Fibroblast of mammary gland (primary cell): ENCODE data around the gene ACOX3.

Experiments
- DNase-seq: peaks from one replicate; pipeline ENCODE4 v3.0.0-alpha.2; 2010; ENCODE audit warnings: low read depth
- H3K4me3 ChIP-seq: 2 replicates; pipeline ENCODE4 v1.5.1; 2011; ENCODE audit warnings: low read depth, mild to moderate bottlenecking, low read length, moderate library complexity; ENCODE audit not compliant: control insufficient read depth
- TF ChIP-seq, protein P1 (sequence below): conservative IDR thresholded peaks from 2 replicates; pipeline ENCODE4 v1.5.1; 2011; ENCODE audit warnings: low read depth, low read length, inconsistent platforms; ENCODE audit not compliant: control insufficient read depth, insufficient read depth

ACOX3 gene

GRCh38 chr4:8323947-8324555 is 116.5 kb downstream of the ACOX3 start:
- H3K4me3 ChIP-seq = no peak overlapping the region
- no peak for DNase-seq
- TF ChIP-seq, protein P1, sequence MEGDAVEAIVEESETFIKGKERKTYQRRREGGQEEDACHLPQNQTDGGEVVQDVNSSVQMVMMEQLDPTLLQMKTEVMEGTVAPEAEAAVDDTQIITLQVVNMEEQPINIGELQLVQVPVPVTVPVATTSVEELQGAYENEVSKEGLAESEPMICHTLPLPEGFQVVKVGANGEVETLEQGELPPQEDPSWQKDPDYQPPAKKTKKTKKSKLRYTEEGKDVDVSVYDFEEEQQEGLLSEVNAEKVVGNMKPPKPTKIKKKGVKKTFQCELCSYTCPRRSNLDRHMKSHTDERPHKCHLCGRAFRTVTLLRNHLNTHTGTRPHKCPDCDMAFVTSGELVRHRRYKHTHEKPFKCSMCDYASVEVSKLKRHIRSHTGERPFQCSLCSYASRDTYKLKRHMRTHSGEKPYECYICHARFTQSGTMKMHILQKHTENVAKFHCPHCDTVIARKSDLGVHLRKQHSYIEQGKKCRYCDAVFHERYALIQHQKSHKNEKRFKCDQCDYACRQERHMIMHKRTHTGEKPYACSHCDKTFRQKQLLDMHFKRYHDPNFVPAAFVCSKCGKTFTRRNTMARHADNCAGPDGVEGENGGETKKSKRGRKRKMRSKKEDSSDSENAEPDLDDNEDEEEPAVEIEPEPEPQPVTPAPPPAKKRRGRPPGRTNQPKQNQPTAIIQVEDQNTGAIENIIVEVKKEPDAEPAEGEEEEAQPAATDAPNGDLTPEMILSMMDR = no peak

DNA sequence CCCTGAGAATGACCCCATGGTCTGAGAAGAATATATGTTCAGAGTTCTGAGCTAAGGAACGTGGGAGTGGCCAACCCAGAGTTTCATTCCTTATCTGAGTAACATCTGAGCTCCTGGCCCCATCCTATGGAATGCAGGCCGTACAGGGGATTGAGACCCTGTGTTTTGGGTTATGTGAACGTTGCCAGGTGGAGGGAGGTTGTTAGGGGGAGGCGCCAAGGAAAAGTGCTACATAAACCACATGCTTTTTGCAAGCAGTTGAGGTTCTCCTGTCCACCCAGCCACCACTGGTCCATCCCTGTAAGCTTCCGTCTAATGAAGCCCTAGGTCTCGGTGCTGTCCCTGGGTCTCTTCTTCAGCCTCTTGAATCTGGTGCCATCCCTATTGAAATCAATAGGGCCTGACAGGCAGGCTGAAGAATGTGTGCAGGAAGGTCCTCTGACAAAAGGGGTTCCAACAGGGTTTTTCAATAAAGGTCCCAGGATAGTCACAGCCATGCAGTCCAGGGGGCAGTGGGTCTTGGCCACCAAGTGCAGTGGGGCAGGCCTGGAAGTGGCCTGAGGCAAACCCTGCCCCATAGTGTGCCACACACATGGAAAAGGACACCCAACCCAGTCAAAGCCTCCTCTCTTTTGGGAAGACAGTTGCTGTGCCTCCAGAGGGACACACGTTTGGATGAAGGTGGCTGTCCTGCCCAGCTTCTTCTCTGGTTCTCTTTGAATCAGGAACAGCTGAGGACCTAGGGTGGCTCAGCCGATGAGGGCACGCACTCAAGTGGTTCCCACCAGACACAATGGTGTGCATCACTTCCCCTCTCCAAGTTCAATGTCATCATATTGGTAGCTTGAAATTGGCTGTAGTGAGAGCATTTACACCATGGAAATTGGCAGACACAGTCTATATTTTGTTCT is 117.5 kb downstream of the ACOX3 start:
- no peak for DNase-seq
- TF ChIP-seq, protein P1 = no peak
- H3K4me3 ChIP-seq = no peak overlapping the region

- TF ChIP-seq, protein P1 = no peak
- no peak for DNase-seq
- no peak overlapping the region for H3K4me3 ChIP-seq
Observed at GRCh38 chr4:8321771-8322170, 118.8 kb downstream of the ACOX3 start.

DNA sequence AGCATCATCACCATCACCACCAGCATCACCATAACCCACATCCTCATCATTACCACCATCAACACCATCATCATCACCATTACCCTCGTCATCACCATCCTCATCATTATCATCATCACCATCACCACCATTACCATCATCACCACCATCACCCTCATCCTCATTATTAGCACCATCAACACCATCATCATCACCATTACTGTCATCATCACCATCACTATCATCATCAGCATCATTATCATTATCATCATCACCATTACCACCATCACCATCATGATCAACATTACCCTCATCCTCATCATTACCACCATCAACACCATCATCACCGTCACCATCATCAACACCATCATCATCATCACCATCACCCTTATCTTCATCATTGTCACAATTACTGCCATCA is 119.3 kb downstream of the ACOX3 start:
- no peak for DNase-seq
- H3K4me3 ChIP-seq = no peak overlapping the region
- TF ChIP-seq, protein P1 = no peak

DNA sequence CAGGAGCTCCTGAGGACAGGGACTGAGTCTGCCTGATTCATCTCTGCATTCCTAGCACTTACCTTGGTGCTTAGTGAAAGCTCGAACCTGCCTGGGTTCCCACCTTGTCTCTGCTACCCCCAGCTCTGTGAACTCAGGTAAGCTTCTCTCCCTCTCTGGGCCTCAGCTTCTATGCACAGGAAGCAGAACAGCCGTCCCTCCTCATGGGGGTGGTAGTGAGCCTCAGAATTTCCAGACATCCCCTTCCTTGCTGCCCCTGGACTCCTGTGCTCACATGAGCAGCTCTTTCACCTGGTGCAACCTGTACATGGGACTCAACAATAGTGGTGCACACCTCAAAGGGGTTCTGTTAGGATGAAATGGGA is 120.2 kb downstream of the ACOX3 start:
- DNase-seq = no peak
- no peak overlapping the region for H3K4me3 ChIP-seq
- TF ChIP-seq, protein P1 = peak; percentile 9

DNA sequence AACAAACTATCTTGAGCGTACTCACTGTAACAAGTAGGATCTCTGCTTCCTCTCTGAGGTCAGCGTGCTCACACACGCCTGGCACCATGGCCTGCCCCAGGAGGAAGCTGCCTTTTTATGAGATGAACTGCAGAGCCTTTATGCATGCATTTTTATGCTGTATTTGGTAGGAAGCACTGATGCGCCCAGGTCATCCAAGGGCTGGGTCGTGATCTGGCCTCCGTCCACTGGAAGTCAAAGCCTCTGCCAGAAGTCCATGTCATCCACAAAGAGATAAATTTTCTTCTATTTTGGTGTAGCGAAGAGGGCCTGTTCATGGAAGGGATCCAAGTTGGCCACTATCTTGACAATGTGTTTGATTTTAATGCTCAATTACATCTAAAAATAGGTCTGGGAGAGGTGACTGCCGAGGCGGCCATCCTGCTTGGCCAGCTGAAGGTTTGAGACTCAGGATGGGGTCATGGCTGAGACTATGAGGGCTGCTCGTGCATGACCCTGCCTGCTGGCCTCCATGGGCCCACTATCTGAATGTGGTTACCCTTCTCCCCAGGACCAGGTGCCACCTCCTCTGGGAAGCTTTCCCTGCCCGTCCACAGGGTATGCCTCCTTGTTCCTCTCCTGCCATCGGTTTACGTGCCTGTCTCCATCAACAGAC is 120.7 kb downstream of the ACOX3 start:
- peak; percentile 18 for DNase-seq
- TF ChIP-seq, protein P1 = no peak
- H3K4me3 ChIP-seq = no peak overlapping the region
